Activated T-cell treated with anti-CD3 and anti-CD28 coated beads, Interleukin-2, amount 50 U/mL, for 4 hours (primary cell): ENCODE data around the gene LZTR1. TPM values are rescaled to one million over a fixed set of nuclear protein-coding genes. Genes with fewer than 3 reads are reported as not detected.
"Not testable (repeated sequence)": the region's sequence is repeated elsewhere in the genome, so short reads cannot be mapped to it uniquely, and the experiment has no call there.

Source experiments
- ATAC-seq, 2 donors: fragments of 200-7000 bp; cut with Tn5 transposase; one replicate each; pipeline ENCODE4 v1.10.0; 2021
- DNase-seq: peaks from one replicate; pipeline ENCODE4 v3.0.0-alpha.2; 2020
- H3K27me3 Mint-ChIP-seq: one replicate; pipeline ENCODE4 v1.8.0; 2021; ENCODE audit warnings: low read depth, mixed read lengths
- H3K36me3 Mint-ChIP-seq: one replicate; pipeline ENCODE4 v1.8.0; 2022; ENCODE audit warnings: mixed read lengths; ENCODE audit not compliant: insufficient read depth
- H3K4me1 Mint-ChIP-seq: one replicate; pipeline ENCODE4 v1.8.0; 2021; ENCODE audit warnings: low read depth, mixed read lengths
- H3K4me3 Mint-ChIP-seq: one replicate; pipeline ENCODE4 v1.8.0; 2021; ENCODE audit warnings: mild to moderate bottlenecking, moderate library complexity, mixed read lengths
- H3K9me3 Mint-ChIP-seq: one replicate; pipeline ENCODE4 v1.8.0; 2021; ENCODE audit warnings: mixed read lengths
- total RNA-seq, 3 donors: library from RNA; stranded (reverse); gene quantifications; one replicate each; pipeline ENCODE4 v1.2.1, GENCODE V29; 2021

The LZTR1 gene
- total RNA-seq, 3 donors from 2014 or later, result 82.4 to 96.6 (median 84.7) TPM

GRCh38 chr22:21029486-21030025, 47.5 kb downstream of the LZTR1 start:
- no peak for ATAC-seq
- peaks cover 33% of the 10 kb centered on the region for H3K27me3 Mint-ChIP-seq

GRCh38 chr22:21030032-21030431, 47.9 kb downstream of the LZTR1 start:
- H3K4me1 Mint-ChIP-seq, result peaks cover 8% of the 10 kb centered on the region
- no peaks in the 10 kb centered on the region for H3K9me3 Mint-ChIP-seq
- H3K36me3 Mint-ChIP-seq, result no peaks in the 10 kb centered on the region
- no peak for ATAC-seq
- H3K4me3 Mint-ChIP-seq, result no peak overlapping the region
- peaks cover 35% of the 10 kb centered on the region for H3K27me3 Mint-ChIP-seq
- no peak for DNase-seq

More at GRCh38 chr22:21029486-21030025, 47.5 kb downstream of the LZTR1 start:
- H3K4me3 Mint-ChIP-seq, result no peak overlapping the region
- DNase-seq, result no peak
- no peaks in the 10 kb centered on the region for H3K36me3 Mint-ChIP-seq
- H3K4me1 Mint-ChIP-seq, result peaks cover 10% of the 10 kb centered on the region
- H3K9me3 Mint-ChIP-seq, result no peaks in the 10 kb centered on the region

GRCh38 chr22:21030621-21031544, 48.8 kb downstream of the LZTR1 start:
- H3K36me3 Mint-ChIP-seq, result no peaks in the 10 kb centered on the region
- ATAC-seq (no peak), DNase-seq (no peak)
- H3K9me3 Mint-ChIP-seq, result no peaks in the 10 kb centered on the region
- no peak overlapping the region for H3K4me3 Mint-ChIP-seq
- H3K4me1 Mint-ChIP-seq, result no peaks in the 10 kb centered on the region
- H3K27me3 Mint-ChIP-seq, result peaks cover 35% of the 10 kb centered on the region

- Mint-ChIP-seq H3K36me3 (no peaks in the 10 kb centered on the region), H3K27me3 (peaks cover 35% of the 10 kb centered on the region), H3K4me3 (no peak overlapping the region), H3K4me1 (no peaks in the 10 kb centered on the region), H3K9me3 (no peaks in the 10 kb centered on the region)
- no peak for DNase-seq
- ATAC-seq, result no peak
These were observed 49.5 kb downstream of the LZTR1 start for GRCh38 chr22:21031545-21032036.

- ATAC-seq (peak; percentile 69 to 71), DNase-seq (no peak)
- no peaks in the 10 kb centered on the region for H3K36me3 Mint-ChIP-seq
- no peaks in the 10 kb centered on the region for H3K9me3 Mint-ChIP-seq
- H3K4me3 Mint-ChIP-seq, result no peak within 1 kb of the TSS
- no peaks in the 10 kb centered on the region for H3K4me1 Mint-ChIP-seq
- H3K27me3 Mint-ChIP-seq, result peaks cover 35% of the 10 kb centered on the region
These were observed 50.2 kb downstream of the LZTR1 start, which contains the start of gene SLC7A4 for GRCh38 chr22:21032037-21032867. Gene SLC7A4, minus strand, starts transcription at chr22:21032561. Its CDS starts 749 bp downstream, at chr22:21031812.

GRCh38 chr22:21032868-21033688, 51.0 kb downstream of the LZTR1 start:
- no peak for DNase-seq
- no peaks in the 10 kb centered on the region for H3K9me3 Mint-ChIP-seq
- no peaks in the 10 kb centered on the region for H3K4me1 Mint-ChIP-seq
- ATAC-seq, result no peak
- no peaks in the 10 kb centered on the region for H3K36me3 Mint-ChIP-seq
- no peak overlapping the region for H3K4me3 Mint-ChIP-seq
- peaks cover 35% of the 10 kb centered on the region for H3K27me3 Mint-ChIP-seq

GRCh38 chr22:21033895-21034294, 51.8 kb downstream of the LZTR1 start:
- peaks cover 35% of the 10 kb centered on the region for H3K27me3 Mint-ChIP-seq
- H3K4me1 Mint-ChIP-seq, result no peaks in the 10 kb centered on the region
- no peak for DNase-seq
- no peak overlapping the region for H3K4me3 Mint-ChIP-seq
- H3K36me3 Mint-ChIP-seq, result no peaks in the 10 kb centered on the region
- no peaks in the 10 kb centered on the region for H3K9me3 Mint-ChIP-seq
- ATAC-seq, result peak in 1 of 2 donors; percentile 23

GRCh38 chr22:21034989-21035388, 52.9 kb downstream of the LZTR1 start:
- no peak for ATAC-seq
- no peaks in the 10 kb centered on the region for H3K36me3 Mint-ChIP-seq
- no peak overlapping the region for H3K4me3 Mint-ChIP-seq
- peaks cover 28% of the 10 kb centered on the region for H3K27me3 Mint-ChIP-seq
- H3K4me1 Mint-ChIP-seq, result no peaks in the 10 kb centered on the region
- no peak for DNase-seq
- no peaks in the 10 kb centered on the region for H3K9me3 Mint-ChIP-seq

GRCh38 chr22:21038405-21038804, 56.3 kb downstream of the LZTR1 start:
- H3K4me1 Mint-ChIP-seq, result peaks cover 4% of the 10 kb centered on the region
- no peak overlapping the region for H3K4me3 Mint-ChIP-seq
- H3K36me3 Mint-ChIP-seq, result no peaks in the 10 kb centered on the region
- no peaks in the 10 kb centered on the region for H3K9me3 Mint-ChIP-seq
- DNase-seq (no peak), ATAC-seq (no peak)
- peaks cover 16% of the 10 kb centered on the region for H3K27me3 Mint-ChIP-seq

- not testable (repeated sequence) for H3K4me3 Mint-ChIP-seq, H3K4me1 Mint-ChIP-seq, ATAC-seq, H3K36me3 Mint-ChIP-seq, DNase-seq, H3K9me3 Mint-ChIP-seq
- peaks cover 20% of the 10 kb centered on the region for H3K27me3 Mint-ChIP-seq
These were observed 57.1 kb downstream of the LZTR1 start for GRCh38 chr22:21039158-21039557.

GRCh38 chr22:21041937-21042336, 59.8 kb downstream of the LZTR1 start:
- Mint-ChIP-seq H3K4me1 (peaks cover 27% of the 10 kb centered on the region), H3K36me3 (no peaks in the 10 kb centered on the region), H3K27me3 (peaks cover 25% of the 10 kb centered on the region), H3K9me3 (no peaks in the 10 kb centered on the region), H3K4me3 (no peak overlapping the region)
- DNase-seq, result no peak
- no peak for ATAC-seq

- no peak overlapping the region for H3K4me3 Mint-ChIP-seq
- ATAC-seq (no peak), DNase-seq (no peak)
- H3K9me3 Mint-ChIP-seq, result no peaks in the 10 kb centered on the region
- peaks cover 27% of the 10 kb centered on the region for H3K4me1 Mint-ChIP-seq
- no peaks in the 10 kb centered on the region for H3K36me3 Mint-ChIP-seq
- peaks cover 25% of the 10 kb centered on the region for H3K27me3 Mint-ChIP-seq
These were observed 61.1 kb downstream of the LZTR1 start for GRCh38 chr22:21042978-21043859.
